Measurements from ENCODE around the gene RRP1.

The RRP1 gene

DNA sequence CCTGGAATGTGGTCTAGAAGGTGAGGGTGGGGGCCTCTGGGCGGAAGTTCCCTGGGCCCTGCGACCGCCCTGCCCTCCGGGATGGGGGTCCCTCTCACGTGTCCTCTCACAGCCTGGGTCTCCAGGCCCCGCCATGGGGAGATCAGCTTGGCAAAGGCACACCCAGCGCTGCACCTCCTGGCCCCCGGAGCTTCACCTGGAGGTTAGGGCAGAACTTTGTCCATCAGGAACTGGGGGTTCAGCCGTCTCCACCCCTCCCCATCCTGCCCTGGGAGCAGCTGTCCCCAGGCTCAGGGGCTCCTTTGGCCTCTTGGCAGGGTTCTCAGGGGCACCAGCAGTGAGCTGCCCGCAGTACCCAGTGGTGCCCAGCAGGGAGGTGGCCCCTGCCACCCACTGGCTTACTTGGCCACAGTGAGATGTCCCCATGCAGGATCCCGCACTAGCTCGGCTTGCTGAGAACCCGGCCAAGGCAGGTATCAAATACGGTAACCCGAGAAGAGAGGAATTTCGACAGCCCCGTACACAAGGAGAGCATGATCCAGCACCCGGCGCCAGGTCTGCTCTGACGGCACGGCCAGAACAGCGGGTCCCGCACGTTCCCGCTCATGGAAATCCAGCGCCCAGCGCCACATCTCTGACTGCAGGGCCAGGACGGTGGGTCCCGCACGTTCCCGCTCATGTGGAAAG lies 36.7 kb downstream of the RRP1 start:
- POLR2A ChIA-PET = no interaction called here
- DNase-seq (ENCODE audit: low read depth, low spot score) = no peak
- CTCF ChIA-PET = interaction anchor here (1.4 to 1.9 kb wide), 3 partner anchors 15 to 149 kb away, joined by 4 to 6 read pairs (median 5); no protein-coding TSS in a partner anchor
- H3K4me3 ChIP-seq (ENCODE audit: low read depth, low read length) = no peak overlapping the region
- TF ChIP-seq, protein P1, sequence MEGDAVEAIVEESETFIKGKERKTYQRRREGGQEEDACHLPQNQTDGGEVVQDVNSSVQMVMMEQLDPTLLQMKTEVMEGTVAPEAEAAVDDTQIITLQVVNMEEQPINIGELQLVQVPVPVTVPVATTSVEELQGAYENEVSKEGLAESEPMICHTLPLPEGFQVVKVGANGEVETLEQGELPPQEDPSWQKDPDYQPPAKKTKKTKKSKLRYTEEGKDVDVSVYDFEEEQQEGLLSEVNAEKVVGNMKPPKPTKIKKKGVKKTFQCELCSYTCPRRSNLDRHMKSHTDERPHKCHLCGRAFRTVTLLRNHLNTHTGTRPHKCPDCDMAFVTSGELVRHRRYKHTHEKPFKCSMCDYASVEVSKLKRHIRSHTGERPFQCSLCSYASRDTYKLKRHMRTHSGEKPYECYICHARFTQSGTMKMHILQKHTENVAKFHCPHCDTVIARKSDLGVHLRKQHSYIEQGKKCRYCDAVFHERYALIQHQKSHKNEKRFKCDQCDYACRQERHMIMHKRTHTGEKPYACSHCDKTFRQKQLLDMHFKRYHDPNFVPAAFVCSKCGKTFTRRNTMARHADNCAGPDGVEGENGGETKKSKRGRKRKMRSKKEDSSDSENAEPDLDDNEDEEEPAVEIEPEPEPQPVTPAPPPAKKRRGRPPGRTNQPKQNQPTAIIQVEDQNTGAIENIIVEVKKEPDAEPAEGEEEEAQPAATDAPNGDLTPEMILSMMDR (IDR thresholded peaks at IDR 0.05; ENCODE audit: insufficient read depth, low read length, missing control alignments) = peak; percentile 13

DNA sequence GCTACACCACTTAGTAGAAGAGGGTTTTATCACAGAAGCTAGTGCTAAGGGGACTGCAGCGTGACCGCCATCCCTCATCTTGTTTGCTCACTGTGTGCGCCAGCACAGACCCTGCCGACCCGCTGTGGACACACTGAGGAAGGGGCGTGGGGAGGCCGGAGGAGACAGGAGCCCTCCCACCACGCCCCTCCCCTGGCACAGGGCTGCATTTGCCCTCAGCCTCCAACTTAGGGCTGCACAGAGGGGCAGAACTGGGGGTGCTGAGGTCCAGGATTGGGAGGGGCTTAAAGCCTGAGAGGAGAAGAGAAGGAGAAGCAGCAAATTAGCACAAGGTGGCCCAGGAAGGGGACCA lies 37.2 kb downstream of the RRP1 start:
- CTCF ChIA-PET = interaction anchor here (0.7 to 1.6 kb wide), 3 partner anchors 11 to 149 kb away, joined by 3 to 6 read pairs (median 4); no protein-coding TSS in a partner anchor
- POLR2A ChIA-PET = no interaction called here
- no peak overlapping the region for H3K4me3 ChIP-seq (ENCODE audit: low read depth, low read length)
- TF ChIP-seq, protein P1 (IDR thresholded peaks at IDR 0.05; ENCODE audit: insufficient read depth, low read length, missing control alignments) = no peak
- DNase-seq (ENCODE audit: low read depth, low spot score) = no peak

DNA sequence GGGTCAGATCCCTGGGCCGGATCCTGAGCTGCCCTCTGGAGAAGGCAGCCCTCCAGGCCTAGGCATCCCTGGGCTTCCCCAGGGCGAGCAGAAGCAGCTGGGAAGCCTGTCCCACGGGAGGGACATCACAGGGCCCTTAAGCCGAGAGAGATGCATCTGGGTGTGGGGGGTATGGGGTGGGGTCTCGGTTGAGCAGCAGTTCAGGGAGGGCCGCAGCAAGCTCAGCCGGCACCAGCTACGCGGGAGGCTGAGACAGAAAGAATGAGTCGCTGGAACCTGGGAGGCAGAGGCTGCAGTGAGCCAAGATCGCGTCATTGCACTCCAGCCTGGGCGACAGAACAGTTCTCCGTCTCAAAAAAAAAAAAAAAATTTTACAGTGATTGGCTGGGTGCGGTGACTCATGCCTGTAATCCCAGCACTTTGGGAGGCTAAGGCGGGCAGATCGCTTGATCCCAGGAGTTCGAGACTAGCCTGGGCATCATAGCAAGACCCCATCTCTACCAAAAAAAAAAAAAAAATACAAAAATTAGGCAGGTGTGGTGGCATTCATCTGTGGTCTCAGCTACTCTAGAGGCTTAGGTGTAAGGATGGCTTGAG lies 37.7 kb downstream of the RRP1 start:
- TF ChIP-seq, protein P1 (IDR thresholded peaks at IDR 0.05; ENCODE audit: insufficient read depth, low read length, missing control alignments) = no peak
- POLR2A ChIA-PET = no interaction called here
- H3K4me3 ChIP-seq (ENCODE audit: low read depth, low read length) = no peak overlapping the region
- no peak for DNase-seq (ENCODE audit: low read depth, low spot score)
- CTCF ChIA-PET = interaction anchor here (0.7 to 1.6 kb wide), 3 partner anchors 10 to 148 kb away, joined by 3 to 6 read pairs (median 4); no protein-coding TSS in a partner anchor

DNA sequence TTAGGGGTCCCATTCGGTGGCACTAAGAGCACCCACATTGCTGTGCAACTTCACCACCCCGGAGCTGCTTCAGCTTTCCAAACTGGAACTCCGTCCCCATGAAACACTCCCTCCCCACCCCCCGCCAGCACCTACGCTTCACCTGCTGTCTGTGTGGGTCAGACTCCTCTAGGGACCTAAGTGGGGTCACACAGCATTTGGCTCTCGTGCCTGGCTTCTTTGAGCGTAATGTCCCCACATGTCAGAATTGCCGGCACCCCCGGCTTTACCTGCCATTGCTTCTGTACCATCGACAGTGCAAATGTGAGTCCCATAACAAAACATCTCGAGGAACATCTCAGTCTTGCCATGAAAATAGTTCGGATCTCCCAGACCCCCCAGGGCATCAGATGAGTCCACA lies 39.8 kb downstream of the RRP1 start:
- TF ChIP-seq, protein P1 (IDR thresholded peaks at IDR 0.05; ENCODE audit: insufficient read depth, low read length, missing control alignments) = no peak
- POLR2A ChIA-PET = no interaction called here
- no peak for DNase-seq (ENCODE audit: low read depth, low spot score)
- CTCF ChIA-PET = no interaction called here
- no peak overlapping the region for H3K4me3 ChIP-seq (ENCODE audit: low read depth, low read length)

DNA sequence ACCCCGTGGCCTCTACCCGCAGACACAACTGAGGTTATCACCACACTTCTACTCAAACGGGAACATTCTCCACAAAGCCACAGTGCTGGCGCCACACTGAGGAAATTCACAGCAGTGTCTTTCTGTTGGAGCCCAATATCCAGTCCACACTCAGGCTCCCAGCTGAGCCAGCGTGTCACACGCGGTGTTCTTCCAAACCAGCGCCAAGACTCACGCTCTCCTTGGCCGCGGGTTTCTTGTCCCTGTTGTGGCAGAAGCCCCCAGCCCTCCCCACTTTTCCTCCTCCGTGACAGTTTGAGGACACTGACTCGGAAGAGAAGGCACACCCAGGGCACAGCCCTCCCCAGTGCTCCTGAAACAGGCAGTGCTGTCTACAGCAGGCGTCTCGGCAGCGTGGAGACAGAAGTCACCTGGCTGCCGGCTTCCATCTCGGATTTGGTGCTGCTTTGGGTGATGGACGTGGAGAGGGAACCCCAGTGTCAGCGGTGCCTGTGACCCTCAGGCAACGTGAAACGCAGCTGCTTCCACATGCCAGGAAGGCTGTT lies 40.3 kb downstream of the RRP1 start:
- ChIA-PET CTCF (no interaction called here), POLR2A (no interaction called here)
- no peak overlapping the region for H3K4me3 ChIP-seq (ENCODE audit: low read depth, low read length)
- no peak for DNase-seq (ENCODE audit: low read depth, low spot score)
- TF ChIP-seq, protein P1 (IDR thresholded peaks at IDR 0.05; ENCODE audit: insufficient read depth, low read length, missing control alignments) = no peak

DNA sequence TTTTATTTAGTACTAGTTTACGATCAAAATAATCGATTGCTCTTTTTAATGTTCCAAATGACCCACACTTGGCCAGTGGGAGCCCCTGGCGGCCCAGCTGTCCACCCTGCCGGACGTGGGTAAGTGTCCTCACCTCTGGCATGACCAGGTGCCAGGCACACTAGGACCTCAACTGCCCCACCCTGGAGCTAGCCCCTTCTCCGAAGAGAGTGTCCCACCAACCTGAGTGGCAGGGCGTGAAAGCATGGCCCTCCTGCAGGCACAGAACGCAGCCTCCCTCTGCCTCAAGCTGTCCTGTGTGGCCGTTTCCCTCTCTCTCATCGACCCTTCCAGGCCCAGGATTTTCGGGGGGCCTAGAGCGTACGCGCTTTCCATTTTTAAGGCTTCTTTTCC lies 42.8 kb downstream of the RRP1 start:
- TF ChIP-seq, protein P1 (IDR thresholded peaks at IDR 0.05; ENCODE audit: insufficient read depth, low read length, missing control alignments) = no peak
- no peak for DNase-seq (ENCODE audit: low read depth, low spot score)
- POLR2A ChIA-PET = no interaction called here
- no peak overlapping the region for H3K4me3 ChIP-seq (ENCODE audit: low read depth, low read length)
- CTCF ChIA-PET = no interaction called here

Measured in AG04449 (cell line).